MCF 10A (cell line): ENCODE results near the gene TMEFF2. TPM values are rescaled to one million over a fixed set of nuclear protein-coding genes. Genes with fewer than 3 reads are reported as not detected.
"Not testable (repeated sequence)": the region's sequence is repeated elsewhere in the genome, so short reads cannot be mapped to it uniquely, and the experiment has no call there.

Source experiments
- BruUV-seq: library from RNA; stranded (reverse); fragments of 400-500 nt; replicated peaks from 2 replicates; lab custom pipeline; 2021; lab: Mats Ljungman, UMichigan
- CTCF ChIA-PET: fragments of 300-600 bp; sonication (Branson Sonifier 250); formaldehyde crosslinking; extraction: SDS; loops from one replicate; lab custom pipeline; 2021; ENCODE audit warnings: antibody characterized with exemption, inconsistent platforms; lab: Yijun Ruan, JAX
- POLR2A ChIA-PET: fragments of 300-600, 350-650 bp; sonication (Branson Sonifier 250); formaldehyde crosslinking; extraction: SDS; loops from one replicate; lab custom pipeline; 2020; ENCODE audit warnings: antibody characterized with exemption, inconsistent platforms; lab: Yijun Ruan, JAX
- DNase-seq: peaks from one replicate; pipeline ENCODE4 v3.0.0-alpha.2; 2018; ENCODE audit not compliant: unreplicated experiment
- H3K27ac Mint-ChIP-seq: one replicate; pipeline ENCODE4 v1.8.0; 2022; ENCODE audit warnings: mild to moderate bottlenecking, low read depth, mixed read lengths; ENCODE audit not compliant: unreplicated experiment
- H3K27me3 Mint-ChIP-seq: one replicate; pipeline ENCODE4 v1.8.0; 2022; ENCODE audit warnings: mixed read lengths; ENCODE audit not compliant: insufficient read depth, unreplicated experiment
- H3K36me3 Mint-ChIP-seq: one replicate; pipeline ENCODE4 v1.8.0; 2022; ENCODE audit warnings: mild to moderate bottlenecking, moderate library complexity, mixed read lengths; ENCODE audit not compliant: insufficient read depth, unreplicated experiment
- H3K4me1 Mint-ChIP-seq: one replicate; pipeline ENCODE4 v1.8.0; 2022; ENCODE audit warnings: mixed read lengths; ENCODE audit not compliant: insufficient read depth, unreplicated experiment
- H3K4me3 Mint-ChIP-seq: one replicate; pipeline ENCODE4 v1.8.0; 2022; ENCODE audit warnings: mild to moderate bottlenecking, moderate library complexity, mixed read lengths; ENCODE audit not compliant: unreplicated experiment
- H3K9me3 Mint-ChIP-seq: one replicate; pipeline ENCODE4 v1.8.0; 2022; ENCODE audit warnings: mixed read lengths; ENCODE audit not compliant: unreplicated experiment
- intact Hi-C: fragments of 100-400 bp; cut with micrococcal nuclease; formaldehyde crosslinking; loops from 2 replicates; pipeline ENCODE4 v1.14.1; 2022
- total RNA-seq: library from RNA; stranded (reverse); gene quantifications from 2 replicates; pipeline ENCODE4 v1.2.3, GENCODE V29; 2022
- TF ChIP-seq, protein P1 (sequence below): fragments of 200-600 bp; IDR thresholded peaks from one replicate; pipeline ENCODE4 v1.8.0; 2022; ENCODE audit warnings: antibody characterized with exemption, mild to moderate bottlenecking; ENCODE audit not compliant: unreplicated experiment

TMEFF2 gene
- total RNA-seq, 1 experiment from 2014 or later, result not detected

DNA sequence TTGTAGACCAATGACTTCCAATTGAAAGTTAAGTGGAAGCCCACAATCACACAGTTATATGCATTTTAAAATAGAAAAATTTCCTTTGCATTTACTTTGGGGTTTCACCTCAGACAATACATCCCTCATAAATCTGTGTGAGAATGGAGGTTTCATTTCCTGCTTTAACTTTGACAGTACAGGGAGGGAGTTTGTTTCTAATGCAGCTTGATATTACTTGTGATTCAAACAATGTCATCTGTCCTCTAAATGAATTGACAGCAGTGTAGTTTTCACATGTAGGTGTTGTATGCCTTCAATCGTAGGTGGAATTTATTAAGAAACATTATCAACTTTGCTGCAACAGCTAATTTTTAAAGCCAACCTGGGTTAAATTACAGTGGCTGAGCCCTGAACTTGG, 75.2 kb downstream of the TMEFF2 start:
- no peak for DNase-seq
- CTCF ChIA-PET, result interaction anchor here (0.6 kb wide), 1 partner anchor 987 kb away, joined by 3 read pairs; no protein-coding TSS in a partner anchor
- peaks cover 7% of the 10 kb centered on the region for H3K9me3 Mint-ChIP-seq

DNA sequence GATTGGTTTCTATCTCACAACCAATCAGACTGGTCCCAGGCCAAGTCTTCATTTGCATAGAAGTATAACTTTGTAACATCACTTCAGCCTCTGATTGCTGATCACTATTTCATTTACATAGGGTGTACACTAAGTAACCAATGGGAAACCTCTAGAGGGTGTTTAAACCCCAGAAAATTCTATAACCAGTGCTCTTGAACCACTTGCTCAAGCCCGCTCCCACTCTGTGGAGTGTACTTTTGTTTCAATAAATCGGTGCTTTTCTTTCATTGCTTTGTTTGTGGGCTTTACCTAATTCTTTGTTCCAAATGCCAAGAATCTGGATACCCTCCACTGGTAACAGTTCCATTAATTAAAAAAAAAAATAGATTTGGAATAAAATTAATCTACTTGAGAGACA, 77.0 kb downstream of the TMEFF2 start:
- BruUV-seq, result no TSS peak
- POLR2A ChIA-PET, result interaction anchor here (0.7 kb wide), 1 partner anchor 48 kb away, joined by 3 read pairs; no protein-coding TSS in a partner anchor
- TF ChIP-seq, protein P1, sequence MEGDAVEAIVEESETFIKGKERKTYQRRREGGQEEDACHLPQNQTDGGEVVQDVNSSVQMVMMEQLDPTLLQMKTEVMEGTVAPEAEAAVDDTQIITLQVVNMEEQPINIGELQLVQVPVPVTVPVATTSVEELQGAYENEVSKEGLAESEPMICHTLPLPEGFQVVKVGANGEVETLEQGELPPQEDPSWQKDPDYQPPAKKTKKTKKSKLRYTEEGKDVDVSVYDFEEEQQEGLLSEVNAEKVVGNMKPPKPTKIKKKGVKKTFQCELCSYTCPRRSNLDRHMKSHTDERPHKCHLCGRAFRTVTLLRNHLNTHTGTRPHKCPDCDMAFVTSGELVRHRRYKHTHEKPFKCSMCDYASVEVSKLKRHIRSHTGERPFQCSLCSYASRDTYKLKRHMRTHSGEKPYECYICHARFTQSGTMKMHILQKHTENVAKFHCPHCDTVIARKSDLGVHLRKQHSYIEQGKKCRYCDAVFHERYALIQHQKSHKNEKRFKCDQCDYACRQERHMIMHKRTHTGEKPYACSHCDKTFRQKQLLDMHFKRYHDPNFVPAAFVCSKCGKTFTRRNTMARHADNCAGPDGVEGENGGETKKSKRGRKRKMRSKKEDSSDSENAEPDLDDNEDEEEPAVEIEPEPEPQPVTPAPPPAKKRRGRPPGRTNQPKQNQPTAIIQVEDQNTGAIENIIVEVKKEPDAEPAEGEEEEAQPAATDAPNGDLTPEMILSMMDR, result no peak
- H3K27me3 Mint-ChIP-seq, result no peaks in the 10 kb centered on the region
- H3K36me3 Mint-ChIP-seq, result no peaks in the 10 kb centered on the region
- no peak overlapping the region for H3K4me3 Mint-ChIP-seq
- DNase-seq, result no peak
- intact Hi-C loops, result no loop called here
- H3K27ac Mint-ChIP-seq, result no peak overlapping the region
- no peaks in the 10 kb centered on the region for H3K4me1 Mint-ChIP-seq
- CTCF ChIA-PET, result no interaction called here
- H3K9me3 Mint-ChIP-seq, result peaks cover 7% of the 10 kb centered on the region

More for the DNA sequence above, 75.2 kb downstream of the TMEFF2 start:
- H3K27ac Mint-ChIP-seq, result no peak overlapping the region
- TF ChIP-seq, protein P1, result no peak
- POLR2A ChIA-PET, result no interaction called here
- no peak overlapping the region for H3K4me3 Mint-ChIP-seq
- intact Hi-C loops, result no loop called here
- no TSS peak for BruUV-seq
- H3K27me3 Mint-ChIP-seq, result no peaks in the 10 kb centered on the region
- no peaks in the 10 kb centered on the region for H3K36me3 Mint-ChIP-seq
- no peaks in the 10 kb centered on the region for H3K4me1 Mint-ChIP-seq

DNA sequence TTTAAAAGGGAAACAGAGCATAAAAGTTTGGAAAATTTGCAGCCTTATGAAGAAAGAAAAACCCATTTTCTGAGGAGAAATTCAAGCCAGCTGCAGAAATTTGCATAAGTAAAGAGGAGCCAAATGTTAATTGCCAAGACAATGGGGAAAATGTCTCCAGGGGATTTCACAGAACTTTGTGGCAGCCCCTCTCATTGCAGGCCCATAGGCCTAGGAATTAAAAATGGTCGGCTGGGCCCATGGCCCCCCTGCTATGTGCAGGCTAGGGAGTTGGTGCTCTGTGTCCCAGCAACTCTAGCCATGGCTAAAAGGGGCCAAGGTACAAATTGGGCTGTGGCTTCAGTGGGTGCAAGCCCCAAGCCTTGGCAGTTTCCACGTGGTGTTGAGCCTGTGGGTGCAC, 83.2 kb downstream of the TMEFF2 start:
- CTCF ChIA-PET, result interaction anchor here (0.9 kb wide), 1 partner anchor 51 kb away, joined by 3 read pairs; no protein-coding TSS in a partner anchor
- H3K27ac Mint-ChIP-seq, H3K4me1 Mint-ChIP-seq, H3K36me3 Mint-ChIP-seq, H3K4me3 Mint-ChIP-seq, BruUV-seq, intact Hi-C loops, H3K27me3 Mint-ChIP-seq, POLR2A ChIA-PET, DNase-seq, H3K9me3 Mint-ChIP-seq: not testable (repeated sequence)

DNA sequence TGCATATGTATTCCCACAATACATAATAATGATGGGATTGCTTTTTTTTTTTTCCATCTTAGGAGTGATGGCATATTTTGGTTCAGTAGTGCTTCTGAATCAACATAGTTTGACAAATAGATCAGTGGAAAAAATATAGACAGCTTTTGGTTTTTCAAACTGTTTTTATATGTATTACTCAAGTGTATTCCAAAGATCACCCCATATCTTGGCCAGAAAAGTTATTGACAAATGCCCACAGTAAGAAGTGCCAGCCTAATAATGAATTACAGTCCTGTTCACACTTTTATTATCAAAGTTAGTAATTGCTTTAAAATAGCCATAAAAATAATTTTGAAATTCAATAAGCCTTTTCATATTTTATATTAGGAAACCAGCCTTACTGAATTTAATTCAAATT, 95.0 kb downstream of the TMEFF2 start:
- Mint-ChIP-seq H3K27ac (no peak overlapping the region), H3K4me3 (no peak overlapping the region), H3K4me1 (no peaks in the 10 kb centered on the region), H3K9me3 (no peaks in the 10 kb centered on the region), H3K36me3 (no peaks in the 10 kb centered on the region), H3K27me3 (no peaks in the 10 kb centered on the region)
- TF ChIP-seq, protein P1, result no peak
- BruUV-seq, result no TSS peak
- ChIA-PET CTCF (interaction anchor here (1.8 kb wide), 1 partner anchor 63 kb away, joined by 8 read pairs; no protein-coding TSS in a partner anchor), POLR2A (no interaction called here)
- intact Hi-C loops, result no loop called here
- no peak for DNase-seq
